A549 (cell line): ENCODE results near the gene THBD. TPM values are rescaled to one million over a fixed set of nuclear protein-coding genes. Genes with fewer than 3 reads are reported as not detected.
"Not testable (repeated sequence)": the region's sequence is repeated elsewhere in the genome, so short reads cannot be mapped to it uniquely, and the experiment has no call there.

Experiments
- ATAC-seq, 2 experiments: fragments of 200-7000 bp in 1 of 2; fragments of >200 bp in 1 of 2; cut with Nextera tagmentation in 1 of 2; cut with Tn5 transposase in 1 of 2; 3 replicates each; pipeline versions ENCODE4 v1.8.0 to v1.9.1; 2018 to 2020; ENCODE audit warnings: mild to moderate bottlenecking in 1 of 2, moderate library complexity in 1 of 2
- CTCF ChIA-PET: fragments of 300-600 bp; sonication (Branson Sonifier 250); formaldehyde crosslinking; extraction: SDS; loops from one replicate; lab custom pipeline; 2021; ENCODE audit warnings: antibody characterized with exemption, inconsistent platforms; lab: Yijun Ruan, JAX
- POLR2A ChIA-PET: fragments of 350-600 bp; formaldehyde crosslinking; extraction: SDS; loops from one replicate; lab custom pipeline; 2021; ENCODE audit warnings: antibody characterized with exemption, inconsistent platforms; lab: Yijun Ruan, JAX
- DNase-seq, 2 experiments: peaks; one replicate each; pipeline versions ENCODE4 v3.0.0 to v3.0.0-alpha.2; 2011 to 2016; ENCODE audit warnings: low read depth in 1 of 2, low spot score in 1 of 2
- FAIRE-seq: peaks from 2 replicates; lab custom pipeline; 2011; peaks lifted over from hg19 to GRCh38; lab: Jason Lieb, UNC
- H3K27ac ChIP-seq, 2 experiments: fragments of >200 bp; sonication (Bioruptor Twin); formaldehyde crosslinking; 3 replicates each; pipeline ENCODE4 v1.5.1; 2016 to 2017
- H3K4me1 ChIP-seq: fragments of >200 bp; sonication (Bioruptor Twin); formaldehyde crosslinking; 3 replicates; pipeline ENCODE4 v1.6.1; 2016
- H3K4me2 ChIP-seq: fragments of >200 bp; sonication (Bioruptor Twin); formaldehyde crosslinking; 3 replicates; pipeline ENCODE4 v1.6.1; 2016
- H3K4me3 ChIP-seq: fragments of >200 bp; sonication (Bioruptor Twin); formaldehyde crosslinking; 3 replicates; pipeline ENCODE4 v1.5.1; 2016
- H3K9me3 ChIP-seq: fragments of >200 bp; sonication (Bioruptor Twin); formaldehyde crosslinking; 3 replicates; pipeline ENCODE4 v1.6.1; 2016
- BHLHE40 ChIP-seq: IDR thresholded peaks from 2 replicates; pipeline ENCODE4 v1.6.1; 2012; ENCODE audit warnings: low read depth, low read length, inconsistent platforms
- CHD4 ChIP-seq: fragments of 200-600 bp; sonication (generic); IDR thresholded peaks from 2 replicates; pipeline ENCODE4 v1.6.1; 2016; ENCODE audit warnings: antibody characterized with exemption, mild to moderate bottlenecking, borderline replicate concordance
- EHF ChIP-seq: fragments of 250-450 bp; sonication (Bioruptor Pico); IDR thresholded peaks from 2 replicates; pipeline ENCODE4 v1.5.0; 2020; ENCODE audit warnings: mild to moderate bottlenecking
- EP300 ChIP-seq, 2 experiments: fragments of >200 bp; sonication (Bioruptor Twin); formaldehyde crosslinking; IDR thresholded peaks; 2 replicates in 1 of 2; 3 replicates in 1 of 2; pipeline ENCODE4 v1.6.1; 2016 to 2017
- ESRRA ChIP-seq: fragments of 150-350 bp; IDR thresholded peaks from 2 replicates; pipeline ENCODE4 v1.6.1; 2014; ENCODE audit warnings: mild to moderate bottlenecking, low read length, borderline replicate concordance
- FOSL2 ChIP-seq, 2 experiments: fragments of 450-650 bp in 1 of 2; fragments of >200 bp in 1 of 2; sonication (Bioruptor Twin) in 1 of 2; formaldehyde crosslinking; IDR thresholded peaks; 2 replicates each; pipeline versions ENCODE4 v1.5.0 to v1.6.1; 2016 to 2020; ENCODE audit warnings: mild to moderate bottlenecking in 1 of 2, moderate library complexity in 1 of 2
- KDM1A ChIP-seq: fragments of 200-600 bp; sonication (generic); IDR thresholded peaks from 2 replicates; pipeline ENCODE4 v1.6.1; 2016; ENCODE audit warnings: low read depth, mild to moderate bottlenecking
- KDM5A ChIP-seq: fragments of 200-600 bp; sonication (generic); IDR thresholded peaks from 2 replicates; pipeline ENCODE4 v1.6.1; 2016; ENCODE audit warnings: antibody characterized with exemption, mild to moderate bottlenecking
- MAFK ChIP-seq: fragments of 450-650 bp; IDR thresholded peaks from 2 replicates; pipeline ENCODE4 v1.6.1; 2014; ENCODE audit not compliant: partially characterized antibody
- NFE2L2 ChIP-seq: fragments of 150-350 bp; conservative IDR thresholded peaks from 2 replicates; pipeline ENCODE4 v1.6.1; 2014; ENCODE audit warnings: low read length
- POLR2A ChIP-seq: IDR thresholded peaks from 2 replicates; pipeline ENCODE4 v1.6.1; 2012; ENCODE audit warnings: mild to moderate bottlenecking, low read length
- POLR2AphosphoS2 ChIP-seq: conservative IDR thresholded peaks from 2 replicates; pipeline ENCODE4 v1.6.1; 2012; ENCODE audit warnings: low read length, improper control_type of control experiment, inconsistent platforms
- RAD21 ChIP-seq, 2 experiments: fragments of >200 bp in 1 of 2; sonication (Bioruptor Twin) in 1 of 2; formaldehyde crosslinking in 1 of 2; IDR thresholded peaks in 1 of 2; conservative IDR thresholded peaks in 1 of 2; 2 replicates in 1 of 2; 3 replicates in 1 of 2; pipeline ENCODE4 v1.6.1; 2012 to 2018; ENCODE audit warnings: inconsistent platforms in 1 of 2
- ZNF302 ChIP-seq: fragments of 250-450 bp; sonication (Bioruptor Pico); IDR thresholded peaks from 2 replicates; pipeline ENCODE4 v1.9.0; 2021; ENCODE audit warnings: inconsistent platforms, mild to moderate bottlenecking, moderate library complexity
- WGBS: methylation state at CpG from one replicate; pipeline ENCODE4 v1.1.6; 2017; ENCODE audit errors: missing lambda C conversion rate; 5-methylcytosine and 5-hydroxymethylcytosine counted together
- polyA plus RNA-seq, 4 experiments: library from polyadenylated mRNA; depleted of rRNA in 3 of 4; stranded (reverse); fragments of >200 nt; fragmentation: RNase III in 1 of 4; extraction: RNeasy Plus Mini Kit Qiagen cat#74134 plus additional on column Dnase treatment in 1 of 4; gene quantifications; 2 replicates in 3 of 4; 3 replicates in 1 of 4; pipeline ENCODE4 v1.2.3, GENCODE V29; 2011 to 2017
- TF ChIP-seq, protein P1 (sequence below): fragments of 250-450 bp; sonication (Bioruptor Pico); IDR thresholded peaks from 2 replicates; pipeline ENCODE4 v1.5.0; 2020; ENCODE audit warnings: low read depth, mild to moderate bottlenecking, moderate library complexity
- TF ChIP-seq, protein P2 (sequence below): fragments of 200-600 bp; sonication (generic); IDR thresholded peaks from 2 replicates; pipeline ENCODE4 v1.6.1; 2016; ENCODE audit warnings: antibody characterized with exemption, mild to moderate bottlenecking, moderate library complexity
- TF ChIP-seq, protein P3 (sequence below): IDR thresholded peaks from 2 replicates; pipeline ENCODE4 v1.6.1; 2012
- TF ChIP-seq, protein P4 (sequence below): fragments of >200 bp; sonication (Bioruptor Twin); formaldehyde crosslinking; IDR thresholded peaks from 3 replicates; pipeline ENCODE4 v1.5.1; 2016
- TF ChIP-seq, protein P5 (sequence below): IDR thresholded peaks from 2 replicates; pipeline ENCODE4 v1.6.1; 2012
- TF ChIP-seq, protein P6 (sequence below): fragments of 250-450 bp; sonication (Bioruptor Pico); IDR thresholded peaks from 2 replicates; pipeline ENCODE4 v1.5.0; 2021; ENCODE audit warnings: mild to moderate bottlenecking, moderate library complexity, borderline replicate concordance

Gene THBD
- polyA plus RNA-seq, 2 of the 4 experiments (the other 2 are of a cell fraction): 25.8 to 29.6 TPM

DNA sequence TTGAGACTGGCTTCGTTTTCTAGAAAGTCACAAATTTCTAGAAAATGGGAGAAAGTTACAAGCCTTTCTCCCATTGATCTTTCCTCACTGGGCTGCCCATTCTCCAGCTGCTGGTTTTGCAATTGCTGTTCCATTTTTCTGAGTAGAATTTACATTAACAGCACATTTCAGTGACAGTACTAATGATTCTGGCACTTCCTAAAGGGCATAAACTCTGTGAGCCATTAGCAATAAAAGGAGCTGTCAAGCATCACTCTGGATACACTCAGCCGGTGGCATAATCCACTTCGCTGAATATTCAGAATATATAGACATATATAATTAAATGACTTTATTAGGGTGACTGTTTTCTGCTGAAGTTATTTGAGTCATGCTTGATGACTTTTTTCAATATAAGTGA lies 21.1 kb downstream of the THBD start:
- CTCF ChIA-PET: interaction anchor here (0.6 to 3.7 kb wide), 7 partner anchors 10 to 337 kb away, joined by 3 to 10 read pairs (median 3); no protein-coding TSS in a partner anchor
- peaks cover 7% of the 10 kb centered on the region; the same call in 1 of the 3 replicates for H3K4me1 ChIP-seq
- WGBS: 81% methylated on average over 3 of the region's 3 CpGs
- H3K4me2 ChIP-seq: no peak overlapping the region
- FAIRE-seq (no peak), DNase-seq (no peak), ATAC-seq (no peak)
- H3K4me3 ChIP-seq: no peak overlapping the region
- POLR2A ChIA-PET: no interaction called here
- H3K9me3 ChIP-seq: no peaks in the 10 kb centered on the region
- H3K27ac ChIP-seq: no peak overlapping the region
- TF ChIP-seq ESRRA: no peak
- no peak for TF ChIP-seq EP300 (IDR thresholded peaks at IDR 0.05)

DNA sequence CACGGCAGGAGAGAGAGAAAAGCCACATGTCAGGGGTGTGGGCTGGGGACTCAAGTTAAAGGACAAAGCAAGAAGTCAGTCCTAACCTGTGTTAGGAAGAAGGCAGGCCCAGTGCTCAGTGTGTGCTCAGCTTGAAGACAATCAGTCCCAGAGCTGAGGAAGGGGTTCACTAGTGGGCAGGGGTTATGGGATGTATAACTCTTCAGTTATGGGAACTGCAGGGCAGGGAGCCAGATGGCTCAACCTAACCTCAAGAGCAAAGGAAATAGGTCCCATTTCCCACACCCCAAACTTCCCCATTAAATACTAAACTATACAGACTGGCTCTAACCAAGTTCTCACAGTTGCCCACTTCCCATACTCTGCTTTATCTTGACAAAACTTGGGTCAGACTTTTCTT lies 21.8 kb downstream of the THBD start:
- POLR2A ChIA-PET: no interaction called here
- CTCF ChIA-PET: interaction anchor here (0.6 to 3.7 kb wide), 9 partner anchors 9 to 683 kb away, joined by 3 to 10 read pairs (median 3); no protein-coding TSS in a partner anchor
- no peak overlapping the region for H3K4me3 ChIP-seq
- TF ChIP-seq POLR2AphosphoS2: no peak
- TF ChIP-seq, protein P1, sequence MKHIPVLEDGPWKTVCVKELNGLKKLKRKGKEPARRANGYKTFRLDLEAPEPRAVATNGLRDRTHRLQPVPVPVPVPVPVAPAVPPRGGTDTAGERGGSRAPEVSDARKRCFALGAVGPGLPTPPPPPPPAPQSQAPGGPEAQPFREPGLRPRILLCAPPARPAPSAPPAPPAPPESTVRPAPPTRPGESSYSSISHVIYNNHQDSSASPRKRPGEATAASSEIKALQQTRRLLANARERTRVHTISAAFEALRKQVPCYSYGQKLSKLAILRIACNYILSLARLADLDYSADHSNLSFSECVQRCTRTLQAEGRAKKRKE (CRISPR knock-in tag): no peak
- TF ChIP-seq ZNF302: no peak
- no peak for TF ChIP-seq POLR2A
- TF ChIP-seq KDM5A: no peak
- TF ChIP-seq NFE2L2: no peak
- TF ChIP-seq, protein P2, sequence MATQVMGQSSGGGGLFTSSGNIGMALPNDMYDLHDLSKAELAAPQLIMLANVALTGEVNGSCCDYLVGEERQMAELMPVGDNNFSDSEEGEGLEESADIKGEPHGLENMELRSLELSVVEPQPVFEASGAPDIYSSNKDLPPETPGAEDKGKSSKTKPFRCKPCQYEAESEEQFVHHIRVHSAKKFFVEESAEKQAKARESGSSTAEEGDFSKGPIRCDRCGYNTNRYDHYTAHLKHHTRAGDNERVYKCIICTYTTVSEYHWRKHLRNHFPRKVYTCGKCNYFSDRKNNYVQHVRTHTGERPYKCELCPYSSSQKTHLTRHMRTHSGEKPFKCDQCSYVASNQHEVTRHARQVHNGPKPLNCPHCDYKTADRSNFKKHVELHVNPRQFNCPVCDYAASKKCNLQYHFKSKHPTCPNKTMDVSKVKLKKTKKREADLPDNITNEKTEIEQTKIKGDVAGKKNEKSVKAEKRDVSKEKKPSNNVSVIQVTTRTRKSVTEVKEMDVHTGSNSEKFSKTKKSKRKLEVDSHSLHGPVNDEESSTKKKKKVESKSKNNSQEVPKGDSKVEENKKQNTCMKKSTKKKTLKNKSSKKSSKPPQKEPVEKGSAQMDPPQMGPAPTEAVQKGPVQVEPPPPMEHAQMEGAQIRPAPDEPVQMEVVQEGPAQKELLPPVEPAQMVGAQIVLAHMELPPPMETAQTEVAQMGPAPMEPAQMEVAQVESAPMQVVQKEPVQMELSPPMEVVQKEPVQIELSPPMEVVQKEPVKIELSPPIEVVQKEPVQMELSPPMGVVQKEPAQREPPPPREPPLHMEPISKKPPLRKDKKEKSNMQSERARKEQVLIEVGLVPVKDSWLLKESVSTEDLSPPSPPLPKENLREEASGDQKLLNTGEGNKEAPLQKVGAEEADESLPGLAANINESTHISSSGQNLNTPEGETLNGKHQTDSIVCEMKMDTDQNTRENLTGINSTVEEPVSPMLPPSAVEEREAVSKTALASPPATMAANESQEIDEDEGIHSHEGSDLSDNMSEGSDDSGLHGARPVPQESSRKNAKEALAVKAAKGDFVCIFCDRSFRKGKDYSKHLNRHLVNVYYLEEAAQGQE: no peak
- TF ChIP-seq, protein P3, sequence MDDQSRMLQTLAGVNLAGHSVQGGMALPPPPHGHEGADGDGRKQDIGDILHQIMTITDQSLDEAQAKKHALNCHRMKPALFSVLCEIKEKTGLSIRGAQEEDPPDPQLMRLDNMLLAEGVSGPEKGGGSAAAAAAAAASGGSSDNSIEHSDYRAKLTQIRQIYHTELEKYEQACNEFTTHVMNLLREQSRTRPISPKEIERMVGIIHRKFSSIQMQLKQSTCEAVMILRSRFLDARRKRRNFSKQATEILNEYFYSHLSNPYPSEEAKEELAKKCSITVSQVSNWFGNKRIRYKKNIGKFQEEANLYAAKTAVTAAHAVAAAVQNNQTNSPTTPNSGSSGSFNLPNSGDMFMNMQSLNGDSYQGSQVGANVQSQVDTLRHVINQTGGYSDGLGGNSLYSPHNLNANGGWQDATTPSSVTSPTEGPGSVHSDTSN: no peak
- TF ChIP-seq, protein P4, sequence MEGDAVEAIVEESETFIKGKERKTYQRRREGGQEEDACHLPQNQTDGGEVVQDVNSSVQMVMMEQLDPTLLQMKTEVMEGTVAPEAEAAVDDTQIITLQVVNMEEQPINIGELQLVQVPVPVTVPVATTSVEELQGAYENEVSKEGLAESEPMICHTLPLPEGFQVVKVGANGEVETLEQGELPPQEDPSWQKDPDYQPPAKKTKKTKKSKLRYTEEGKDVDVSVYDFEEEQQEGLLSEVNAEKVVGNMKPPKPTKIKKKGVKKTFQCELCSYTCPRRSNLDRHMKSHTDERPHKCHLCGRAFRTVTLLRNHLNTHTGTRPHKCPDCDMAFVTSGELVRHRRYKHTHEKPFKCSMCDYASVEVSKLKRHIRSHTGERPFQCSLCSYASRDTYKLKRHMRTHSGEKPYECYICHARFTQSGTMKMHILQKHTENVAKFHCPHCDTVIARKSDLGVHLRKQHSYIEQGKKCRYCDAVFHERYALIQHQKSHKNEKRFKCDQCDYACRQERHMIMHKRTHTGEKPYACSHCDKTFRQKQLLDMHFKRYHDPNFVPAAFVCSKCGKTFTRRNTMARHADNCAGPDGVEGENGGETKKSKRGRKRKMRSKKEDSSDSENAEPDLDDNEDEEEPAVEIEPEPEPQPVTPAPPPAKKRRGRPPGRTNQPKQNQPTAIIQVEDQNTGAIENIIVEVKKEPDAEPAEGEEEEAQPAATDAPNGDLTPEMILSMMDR: no peak
- TF ChIP-seq RAD21 (conservative IDR thresholded peaks at IDR 0.05 in 1 of 2, IDR thresholded peaks at IDR 0.05 in 1 of 2): no peak
- no peak for TF ChIP-seq MAFK
- TF ChIP-seq, protein P5, sequence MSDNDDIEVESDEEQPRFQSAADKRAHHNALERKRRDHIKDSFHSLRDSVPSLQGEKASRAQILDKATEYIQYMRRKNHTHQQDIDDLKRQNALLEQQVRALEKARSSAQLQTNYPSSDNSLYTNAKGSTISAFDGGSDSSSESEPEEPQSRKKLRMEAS: no peak
- TF ChIP-seq FOSL2 (IDR thresholded peaks at IDR 0.05): no peak
- no peak for TF ChIP-seq FOSL2 (CRISPR knock-in tag; IDR thresholded peaks at IDR 0.05)
- TF ChIP-seq, protein P6, sequence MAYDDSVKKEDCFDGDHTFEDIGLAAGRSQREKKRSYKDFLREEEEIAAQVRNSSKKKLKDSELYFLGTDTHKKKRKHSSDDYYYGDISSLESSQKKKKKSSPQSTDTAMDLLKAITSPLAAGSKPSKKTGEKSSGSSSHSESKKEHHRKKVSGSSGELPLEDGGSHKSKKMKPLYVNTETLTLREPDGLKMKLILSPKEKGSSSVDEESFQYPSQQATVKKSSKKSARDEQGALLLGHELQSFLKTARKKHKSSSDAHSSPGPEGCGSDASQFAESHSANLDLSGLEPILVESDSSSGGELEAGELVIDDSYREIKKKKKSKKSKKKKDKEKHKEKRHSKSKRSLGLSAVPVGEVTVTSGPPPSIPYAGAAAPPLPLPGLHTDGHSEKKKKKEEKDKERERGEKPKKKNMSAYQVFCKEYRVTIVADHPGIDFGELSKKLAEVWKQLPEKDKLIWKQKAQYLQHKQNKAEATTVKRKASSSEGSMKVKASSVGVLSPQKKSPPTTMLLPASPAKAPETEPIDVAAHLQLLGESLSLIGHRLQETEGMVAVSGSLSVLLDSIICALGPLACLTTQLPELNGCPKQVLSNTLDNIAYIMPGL (CRISPR knock-in tag): no peak
- no peak for TF ChIP-seq CHD4
- no peak for TF ChIP-seq BHLHE40
- TF ChIP-seq EHF (CRISPR knock-in tag): no peak
- TF ChIP-seq KDM1A: no peak
- H3K9me3 ChIP-seq: no peaks in the 10 kb centered on the region
- WGBS: 64% methylated on average over 1 of the region's 1 CpG
- ATAC-seq: no peak
- peaks cover 11% of the 10 kb centered on the region; the same call in 1 of the 3 replicates for H3K4me1 ChIP-seq
- no peak overlapping the region for H3K4me2 ChIP-seq
- H3K27ac ChIP-seq: no peak overlapping the region; a peak in 1 of 6 replicates
- FAIRE-seq: no peak
- no peak for DNase-seq

DNA sequence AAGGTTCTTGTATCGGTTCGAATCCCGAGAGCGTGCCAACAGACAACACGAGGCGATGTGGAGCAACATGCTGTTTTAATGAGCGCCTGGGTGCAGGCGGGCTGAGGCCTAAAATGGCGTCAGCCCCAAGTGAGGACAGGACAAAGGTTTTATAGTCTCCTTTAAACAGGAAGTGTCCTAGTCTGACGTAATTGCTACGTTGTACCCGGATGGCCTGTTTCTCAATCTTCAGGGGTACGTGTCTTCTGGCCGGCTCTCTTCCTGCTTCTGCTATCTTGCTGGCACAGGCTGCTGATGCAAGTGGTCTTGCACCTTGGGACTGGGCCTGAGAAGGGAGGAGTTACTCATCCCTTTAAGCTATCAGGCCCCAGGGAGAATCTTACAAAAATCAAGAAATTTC lies 24.0 kb downstream of the THBD start:
- H3K9me3 ChIP-seq, H3K27ac ChIP-seq, H3K4me2 ChIP-seq, FAIRE-seq, H3K4me3 ChIP-seq, ATAC-seq, POLR2A ChIA-PET, DNase-seq: not testable (repeated sequence)
- 92% methylated on average over 14 of the region's 14 CpGs for WGBS
- CTCF ChIA-PET: interaction anchor here (3.7 kb wide), 1 partner anchor 334 kb away, joined by 10 read pairs; no protein-coding TSS in a partner anchor
- H3K4me1 ChIP-seq: peaks cover 11% of the 10 kb centered on the region; the same call in 1 of the 3 replicates
